Karpas-422 (cell line): ENCODE data around the gene TMED5. TPM values are rescaled to one million over a fixed set of nuclear protein-coding genes. Genes with fewer than 3 reads are reported as not detected.

Experiments
- DNase-seq: peaks from one replicate; pipeline ENCODE4 v3.0.0-alpha.2; 2015
- H2AFZ ChIP-seq: fragments of 200-600 bp; sonication (generic); 2 replicates; pipeline ENCODE4 v1.6.1; 2014; ENCODE audit warnings: antibody characterized with exemption, low read length, mixed read lengths
- H3K27ac ChIP-seq: fragments of 200-600 bp; sonication (generic); 2 replicates; pipeline ENCODE4 v1.5.1; 2014; ENCODE audit warnings: mild to moderate bottlenecking, low read length, moderate library complexity
- H3K27me3 ChIP-seq: fragments of 200-600 bp; sonication (generic); 2 replicates; pipeline ENCODE4 v1.6.1; 2014; ENCODE audit warnings: low read length, mixed read lengths
- H3K36me3 ChIP-seq: fragments of 200-600 bp; sonication (generic); 2 replicates; pipeline ENCODE4 v1.6.1; 2014; ENCODE audit warnings: low read length, mixed read lengths; ENCODE audit not compliant: insufficient read depth
- H3K4me1 ChIP-seq: fragments of 200-600 bp; sonication (generic); 2 replicates; pipeline ENCODE4 v1.6.1; 2014; ENCODE audit warnings: mild to moderate bottlenecking, low read length, mixed read lengths
- H3K4me2 ChIP-seq: fragments of 200-600 bp; sonication (generic); 2 replicates; pipeline ENCODE4 v1.6.1; 2014; ENCODE audit warnings: low read length, low read depth, mild to moderate bottlenecking; ENCODE audit not compliant: poor library complexity, severe bottlenecking
- H3K4me3 ChIP-seq: fragments of 200-600 bp; sonication (generic); 2 replicates; pipeline ENCODE4 v1.5.1; 2014; ENCODE audit warnings: mild to moderate bottlenecking, antibody characterized with exemption, low read length, mixed read lengths
- H3K79me2 ChIP-seq: fragments of 200-600 bp; sonication (generic); 2 replicates; pipeline ENCODE4 v1.6.1; 2014; ENCODE audit warnings: mild to moderate bottlenecking, low read length, mixed read lengths
- H3K9ac ChIP-seq: fragments of 200-600 bp; sonication (generic); 2 replicates; pipeline ENCODE4 v1.6.0; 2014; ENCODE audit warnings: low read length
- H3K9me2 ChIP-seq: fragments of 200-600 bp; sonication (generic), shearing (Covaris generic); replicated peaks from 2 replicates; pipeline ENCODE4 v1.6.0; 2014; ENCODE audit warnings: mild to moderate bottlenecking, low read length, moderate library complexity; ENCODE audit not compliant: insufficient read depth
- H3K9me3 ChIP-seq: fragments of 300-700, 200-600 bp; sonication (generic); 2 replicates; pipeline ENCODE4 v1.6.1; 2014; ENCODE audit warnings: low read length, mixed read lengths
- H4K20me1 ChIP-seq: fragments of 200-600 bp; sonication (generic); 2 replicates; pipeline ENCODE4 v1.6.1; 2014; ENCODE audit warnings: mild to moderate bottlenecking, antibody characterized with exemption, low read length, low read depth; ENCODE audit not compliant: insufficient read depth
- small RNA-seq: library from RNA; depleted of rRNA; stranded (forward); fragments of <200 nt; gene quantifications from one replicate; pipeline ENCODE3, GENCODE V24; 2014
- total RNA-seq: library from RNA; depleted of rRNA; stranded (reverse); fragments of >200 nt; shearing (Covaris generic); gene quantifications from 2 replicates; pipeline ENCODE4 v1.2.3, GENCODE V29; 2014; ENCODE audit warnings: low replicate concordance; rRNA removed

TMED5 gene
- total RNA-seq, 1 experiment from 2014 or later: 73.6 TPM

DNA sequence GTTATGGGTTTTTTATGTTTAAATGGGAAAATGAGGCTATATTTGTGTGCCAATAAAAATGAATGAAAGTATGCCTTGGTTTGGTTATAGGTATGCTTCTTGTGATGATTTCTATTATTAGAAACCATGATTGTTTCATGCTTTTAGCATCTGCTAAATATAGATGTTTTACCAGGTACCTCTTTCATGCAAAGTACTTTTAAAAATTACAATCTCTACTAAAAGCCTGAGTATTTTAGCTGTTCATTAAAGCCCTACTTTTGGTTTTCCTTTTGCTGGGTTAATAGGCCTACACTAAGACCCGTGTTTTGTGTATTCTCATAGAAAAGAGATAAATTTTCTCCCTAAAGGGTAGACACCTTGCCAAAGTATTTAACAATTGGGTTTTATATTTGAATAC, 69.1 kb downstream of the TMED5 start:
- peaks cover 39% of the 10 kb centered on the region for H3K4me1 ChIP-seq
- H4K20me1 ChIP-seq: peaks cover 12% of the 10 kb centered on the region; the same call in 1 of the 2 replicates
- H3K79me2 ChIP-seq: peaks cover 83% of the 10 kb centered on the region

GRCh38 chr1:93109578-93109977, 70.6 kb downstream of the TMED5 start:
- Histone ChIP-seq H3K4me2 (peak overlapping the region; percentile 42), H3K9ac (no peak overlapping the region), H3K9me3 (no peaks in the 10 kb centered on the region), H2AFZ (no peak overlapping the region), H4K20me1 (peaks cover 12% of the 10 kb centered on the region; the same call in 1 of the 2 replicates), H3K36me3 (peaks cover 8% of the 10 kb centered on the region), H3K4me3 (no peak overlapping the region), H3K27ac (no peak overlapping the region), H3K4me1 (peaks cover 39% of the 10 kb centered on the region), H3K79me2 (peaks cover 94% of the 10 kb centered on the region), H3K27me3 (no peaks in the 10 kb centered on the region), H3K9me2 (no peaks in the 10 kb centered on the region)
- DNase-seq: no peak

More for the DNA sequence above, 69.1 kb downstream of the TMED5 start:
- no peaks in the 10 kb centered on the region for H3K27me3 ChIP-seq
- no peak overlapping the region for H3K9ac ChIP-seq
- peak overlapping the region; percentile 42 for H3K4me2 ChIP-seq
- peak overlapping the region; percentile 38; the same call in 1 of the 2 replicates for H3K27ac ChIP-seq
- no peak for DNase-seq
- no peak overlapping the region for H3K4me3 ChIP-seq
- no peaks in the 10 kb centered on the region for H3K9me3 ChIP-seq
- no peaks in the 10 kb centered on the region for H3K9me2 ChIP-seq
- H3K36me3 ChIP-seq: peaks cover 11% of the 10 kb centered on the region; the same call in 1 of the 2 replicates
- no peak overlapping the region for H2AFZ ChIP-seq

DNA sequence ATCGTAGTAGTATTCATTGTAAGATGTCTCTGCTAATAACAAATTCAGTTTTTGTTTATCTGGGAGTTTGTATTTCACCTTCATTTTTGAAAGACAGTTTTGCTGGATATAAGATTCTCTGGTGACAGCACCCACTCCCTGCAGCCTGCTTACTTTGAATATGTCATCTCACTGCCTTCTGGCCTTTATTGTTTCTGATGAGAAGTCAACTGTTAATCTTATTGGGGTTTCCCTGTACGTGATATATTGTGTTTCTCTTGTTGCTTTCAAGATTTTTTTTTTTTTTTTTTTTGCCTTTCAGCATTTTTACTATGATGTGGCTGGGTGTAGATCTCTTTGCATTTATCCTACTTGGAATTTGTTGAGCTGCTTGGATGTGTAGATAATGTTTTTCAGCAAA, 71.9 kb downstream of the TMED5 start:
- Histone ChIP-seq H3K9me2 (no peaks in the 10 kb centered on the region), H2AFZ (no peak overlapping the region), H3K9me3 (no peaks in the 10 kb centered on the region), H3K4me2 (no peak overlapping the region), H3K27ac (no peak overlapping the region), H4K20me1 (peaks cover 12% of the 10 kb centered on the region; the same call in 1 of the 2 replicates), H3K36me3 (peaks cover 6% of the 10 kb centered on the region), H3K79me2 (peaks cover 92% of the 10 kb centered on the region), H3K9ac (no peak overlapping the region), H3K27me3 (no peaks in the 10 kb centered on the region), H3K4me3 (no peak overlapping the region), H3K4me1 (peaks cover 39% of the 10 kb centered on the region)
- no peak for DNase-seq

DNA sequence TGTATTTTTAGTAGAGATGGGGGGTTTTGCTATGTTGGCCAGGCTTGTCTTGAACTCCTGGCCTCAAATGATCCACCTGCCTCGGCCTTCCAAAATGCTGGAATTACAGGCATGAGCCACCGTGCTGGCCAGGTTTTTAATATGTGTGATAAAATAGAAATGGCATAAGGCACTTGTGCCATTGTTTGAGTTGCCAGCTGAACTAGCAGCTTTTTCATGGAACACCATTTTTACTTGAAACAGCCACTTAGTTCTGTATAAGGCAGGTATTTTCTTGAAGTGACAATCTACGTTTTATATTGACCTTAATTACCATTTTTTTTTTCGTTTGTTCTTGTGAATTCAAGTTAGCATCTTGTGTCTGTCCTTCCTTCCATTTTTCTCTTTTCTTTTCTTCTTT, 72.8 kb downstream of the TMED5 start:
- Histone ChIP-seq H4K20me1 (peaks cover 12% of the 10 kb centered on the region; the same call in 1 of the 2 replicates), H3K36me3 (peaks cover 3% of the 10 kb centered on the region), H3K4me1 (peaks cover 38% of the 10 kb centered on the region), H3K27me3 (no peaks in the 10 kb centered on the region), H2AFZ (no peak overlapping the region), H3K9me2 (no peaks in the 10 kb centered on the region), H3K9me3 (no peaks in the 10 kb centered on the region), H3K27ac (no peak overlapping the region), H3K79me2 (peaks cover 88% of the 10 kb centered on the region), H3K9ac (no peak overlapping the region), H3K4me3 (no peak overlapping the region), H3K4me2 (no peak overlapping the region)
- no peak for DNase-seq

GRCh38 chr1:93106226-93106625, 74.0 kb downstream of the TMED5 start:
- Histone ChIP-seq H3K27me3 (no peaks in the 10 kb centered on the region), H3K4me1 (peaks cover 26% of the 10 kb centered on the region), H2AFZ (no peak overlapping the region), H3K9me2 (no peaks in the 10 kb centered on the region), H3K79me2 (peaks cover 88% of the 10 kb centered on the region), H3K4me3 (no peak overlapping the region), H3K36me3 (peaks cover 3% of the 10 kb centered on the region), H3K27ac (no peak overlapping the region), H4K20me1 (0 out of 2 replicates have a peak, but pooled peaks cover 8% of the 10 kb centered on the region), H3K4me2 (no peak overlapping the region), H3K9ac (no peak overlapping the region), H3K9me3 (no peaks in the 10 kb centered on the region)
- no peak for DNase-seq

GRCh38 chr1:93102142-93102541, 78.1 kb downstream of the TMED5 start:
- H4K20me1 ChIP-seq: peaks cover 11% of the 10 kb centered on the region
- no peak overlapping the region for H3K4me3 ChIP-seq
- H3K9me2 ChIP-seq: no peaks in the 10 kb centered on the region
- peaks cover 88% of the 10 kb centered on the region for H3K79me2 ChIP-seq
- H3K27ac ChIP-seq: no peak overlapping the region
- DNase-seq: no peak
- no peaks in the 10 kb centered on the region for H3K9me3 ChIP-seq
- no peak overlapping the region for H3K4me2 ChIP-seq
- H3K36me3 ChIP-seq: peaks cover 3% of the 10 kb centered on the region
- no peak overlapping the region for H2AFZ ChIP-seq
- H3K4me1 ChIP-seq: no peaks in the 10 kb centered on the region
- no peak overlapping the region for H3K9ac ChIP-seq
- H3K27me3 ChIP-seq: no peaks in the 10 kb centered on the region

Small RNA genes lying within 50 kb of the gene (small RNA-seq; reads per million reads assigned to genes)
- gene AC126124.1: not detected

Other genes starting within 250 kb of the TMED5 start
- gene DIPK1A, start 219.0 kb downstream of the TMED5 start, total RNA-seq: 0.61 and 1.7 TPM in 2 replicates
- 34.6 and 36.3 TPM in 2 replicates for gene MTF2, start 101.1 kb downstream of the TMED5 start, total RNA-seq
- gene CCDC18, start 311 bp upstream of the TMED5 start, total RNA-seq: 19.8 and 29.1 TPM in 2 replicates
- gene DR1, start 165.5 kb upstream of the TMED5 start, total RNA-seq: 26.9 and 29.9 TPM in 2 replicates